Measurements from ENCODE around the gene MYH6. TPM values are rescaled to one million over a fixed set of nuclear protein-coding genes. Genes with fewer than 3 reads are reported as not detected.

MYH6 gene
- total and polyA plus RNA-seq, 2 donors (not counting 3 experiments of a cell fraction or from before 2014, with no cell fraction given), result not detected

DNA sequence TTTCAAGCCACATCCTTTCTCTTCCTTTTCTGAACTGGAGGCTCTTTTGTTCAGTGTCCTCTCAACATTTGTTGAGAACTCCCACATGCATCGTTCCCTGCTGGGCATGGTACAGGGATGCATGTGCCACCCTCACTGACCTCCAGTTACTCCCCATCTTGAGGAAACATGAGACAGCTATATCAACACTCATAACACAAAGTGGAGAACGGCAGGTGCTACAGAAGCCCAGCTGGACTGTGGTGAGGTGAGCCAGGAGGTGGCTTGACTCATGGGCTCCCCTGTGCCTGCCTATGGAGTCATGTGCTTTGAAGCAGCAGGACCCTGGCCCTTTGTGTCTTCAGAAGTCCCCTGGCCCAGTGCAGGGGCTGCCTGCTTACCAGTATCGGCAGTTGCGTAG, 9.7 kb downstream of the MYH6 start:
- H3K79me2 ChIP-seq (ENCODE audit: control insufficient read depth, insufficient read depth, low read length), result no peaks in the 10 kb centered on the region
- CTCF ChIA-PET, result no interaction called here
- H3K4me2 ChIP-seq (ENCODE audit: insufficient read depth, low read length), result no peak overlapping the region
- H3K27ac ChIP-seq (ENCODE audit: insufficient read depth, low read depth, low read length), result no peak overlapping the region
- H3K9me1 ChIP-seq (replicated peaks; ENCODE audit: control insufficient read depth, extremely low read depth, insufficient read depth, low read length), result no peaks in the 10 kb centered on the region
- DNase-seq (ENCODE audit: low read depth, low spot score) (no peak), FAIRE-seq (no peak)
- H2AFZ ChIP-seq (ENCODE audit: low read depth, low read length), result no peak overlapping the region
- no peaks in the 10 kb centered on the region for H3K4me1 ChIP-seq (ENCODE audit: control insufficient read depth, extremely low read depth, insufficient read depth, low read length)
- TF ChIP-seq EZH2 (IDR thresholded peaks at IDR 0.05; ENCODE audit: borderline replicate concordance, low read depth, low read length, severe bottlenecking) (no peak), POLR2A (IDR thresholded peaks at IDR 0.05; ENCODE audit: low read depth, low read length) (no peak), FOS (IDR thresholded peaks at IDR 0.05; ENCODE audit: borderline replicate concordance, insufficient read depth, low read length) (no peak), JUN (IDR thresholded peaks at IDR 0.05; ENCODE audit: borderline replicate concordance, insufficient read depth, insufficient read length, low read depth) (no peak), GATA2 (IDR thresholded peaks at IDR 0.05; ENCODE audit: insufficient read depth, insufficient read length, low read depth, low read length) (no peak)
- TF ChIP-seq, protein P1, sequence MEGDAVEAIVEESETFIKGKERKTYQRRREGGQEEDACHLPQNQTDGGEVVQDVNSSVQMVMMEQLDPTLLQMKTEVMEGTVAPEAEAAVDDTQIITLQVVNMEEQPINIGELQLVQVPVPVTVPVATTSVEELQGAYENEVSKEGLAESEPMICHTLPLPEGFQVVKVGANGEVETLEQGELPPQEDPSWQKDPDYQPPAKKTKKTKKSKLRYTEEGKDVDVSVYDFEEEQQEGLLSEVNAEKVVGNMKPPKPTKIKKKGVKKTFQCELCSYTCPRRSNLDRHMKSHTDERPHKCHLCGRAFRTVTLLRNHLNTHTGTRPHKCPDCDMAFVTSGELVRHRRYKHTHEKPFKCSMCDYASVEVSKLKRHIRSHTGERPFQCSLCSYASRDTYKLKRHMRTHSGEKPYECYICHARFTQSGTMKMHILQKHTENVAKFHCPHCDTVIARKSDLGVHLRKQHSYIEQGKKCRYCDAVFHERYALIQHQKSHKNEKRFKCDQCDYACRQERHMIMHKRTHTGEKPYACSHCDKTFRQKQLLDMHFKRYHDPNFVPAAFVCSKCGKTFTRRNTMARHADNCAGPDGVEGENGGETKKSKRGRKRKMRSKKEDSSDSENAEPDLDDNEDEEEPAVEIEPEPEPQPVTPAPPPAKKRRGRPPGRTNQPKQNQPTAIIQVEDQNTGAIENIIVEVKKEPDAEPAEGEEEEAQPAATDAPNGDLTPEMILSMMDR (IDR thresholded peaks at IDR 0.05; ENCODE audit: extremely low read depth in 1 of 2, insufficient read depth in 1 of 2, low read depth in 1 of 2, low read length in 2 of 2), result no peak
- H3K27me3 ChIP-seq (ENCODE audit: control insufficient read depth in 2 of 2, insufficient read depth in 2 of 2, low read length in 2 of 2), result no peaks in the 10 kb centered on the region
- H3K9ac ChIP-seq (replicated peaks; ENCODE audit: extremely low read depth, insufficient read depth, low read length), result no peak overlapping the region
- H3K9me3 ChIP-seq (replicated peaks; ENCODE audit: control insufficient read depth, insufficient read depth, low read length), result no peaks in the 10 kb centered on the region
- no TSS peak for BruUV-seq (replicated peaks)
- H3K4me3 ChIP-seq (replicated peaks in 1 of 3; ENCODE audit: insufficient read depth in 1 of 3, low read depth in 1 of 3, low read length in 3 of 3), result no peak overlapping the region
- POLR2A ChIA-PET, result no interaction called here
- no peaks in the 10 kb centered on the region for H4K20me1 ChIP-seq (replicated peaks; ENCODE audit: control insufficient read depth, extremely low read depth, insufficient read depth, low read length)
- no peaks in the 10 kb centered on the region for H3K36me3 ChIP-seq (ENCODE audit: control insufficient read depth in 2 of 2, extremely low read depth in 1 of 2, insufficient read depth in 2 of 2, low read length in 2 of 2)
- dilution Hi-C loops (cut with MboI; ENCODE audit: extremely low pct_ligation_motif_present, low sequenced_read_pairs), result no loop called here
- intact Hi-C loops (cut with micrococcal nuclease), result no loop called here

Data from endothelial cell of umbilical vein (primary cell).